GM18873 (cell line): Measurements from ENCODE around the gene TMEM30A.

Experiments
- ATAC-seq: cut with Tn5 transposase; IDR thresholded peaks from one replicate; pipeline ENCODE4 v1.9.1; 2021; ENCODE audit warnings: mild to moderate bottlenecking, moderate library complexity, moderate number of reproducible peaks; ENCODE audit not compliant: unreplicated experiment, low FRiP score

Gene TMEM30A

GRCh38 chr6:75268121-75268987 lies 16.2 kb downstream of the TMEM30A start:
- no peak for ATAC-seq

- no peak for ATAC-seq
These were observed 17.1 kb downstream of the TMEM30A start for GRCh38 chr6:75267461-75267860.

- ATAC-seq = peak; percentile 67
These were observed 17.8 kb downstream of the TMEM30A start for GRCh38 chr6:75266716-75267291.

- ATAC-seq = no peak
These were observed 21.2 kb downstream of the TMEM30A start for GRCh38 chr6:75263401-75263750.

- ATAC-seq = no peak
These were observed 21.7 kb downstream of the TMEM30A start for GRCh38 chr6:75262716-75263400.

- no peak for ATAC-seq
These were observed 23.3 kb downstream of the TMEM30A start for GRCh38 chr6:75261299-75261698.

GRCh38 chr6:75257343-75258087 lies 27.1 kb downstream of the TMEM30A start:
- no peak for ATAC-seq

- ATAC-seq = no peak
These were observed 34.0 kb downstream of the TMEM30A start for GRCh38 chr6:75250552-75250951.

- ATAC-seq = no peak
These were observed 34.8 kb downstream of the TMEM30A start for GRCh38 chr6:75249837-75250236.

- ATAC-seq = no peak
These were observed 38.2 kb downstream of the TMEM30A start for GRCh38 chr6:75246386-75246785.

GRCh38 chr6:75244063-75244584 lies 40.5 kb downstream of the TMEM30A start:
- no peak for ATAC-seq

- ATAC-seq = peak; percentile 95
These were observed 41.1 kb downstream of the TMEM30A start, which contains the start of gene COX7A2 for GRCh38 chr6:75243333-75244062. COX7A2 (minus strand) TSS chr6:75243801; CDS start chr6:75243734, 67 bp downstream.

- ATAC-seq = no peak
These were observed 48.0 kb downstream of the TMEM30A start for GRCh38 chr6:75236630-75237029.

- ATAC-seq = no peak
These were observed 49.3 kb downstream of the TMEM30A start for GRCh38 chr6:75235271-75235670.

- no peak for ATAC-seq
These were observed 50.3 kb downstream of the TMEM30A start for GRCh38 chr6:75234126-75234865.

GRCh38 chr6:75233092-75233615 lies 51.4 kb downstream of the TMEM30A start:
- no peak for ATAC-seq

GRCh38 chr6:75230484-75231325 lies 53.9 kb downstream of the TMEM30A start:
- no peak for ATAC-seq
